Activated CD4-positive, alpha-beta T cell treated with anti-CD3 and anti-CD28 coated beads, Interleukin-2, amount 50 U/mL, for 4 hours (primary cell): ENCODE results near the gene JMJD7.

Experiments used
- DNase-seq, 2 experiments: peaks; one replicate each; pipeline ENCODE4 v3.0.0-alpha.2; 2020

JMJD7 gene

GRCh38 chr15:41827880-41828806, at the start of gene JMJD7:
Gene JMJD7, plus strand, starts transcription at chr15:41828092. Its CDS starts 33 bp downstream, at chr15:41828125.
- peak; percentile 96 to 97 for DNase-seq

- no peak for DNase-seq
Observed at GRCh38 chr15:41778521-41778920, 49.4 kb upstream of the JMJD7 start.

GRCh38 chr15:41779662-41780157, 48.2 kb upstream of the JMJD7 start:
- no peak for DNase-seq

GRCh38 chr15:41780266-41780665, 47.6 kb upstream of the JMJD7 start:
- DNase-seq, result no peak

DNA sequence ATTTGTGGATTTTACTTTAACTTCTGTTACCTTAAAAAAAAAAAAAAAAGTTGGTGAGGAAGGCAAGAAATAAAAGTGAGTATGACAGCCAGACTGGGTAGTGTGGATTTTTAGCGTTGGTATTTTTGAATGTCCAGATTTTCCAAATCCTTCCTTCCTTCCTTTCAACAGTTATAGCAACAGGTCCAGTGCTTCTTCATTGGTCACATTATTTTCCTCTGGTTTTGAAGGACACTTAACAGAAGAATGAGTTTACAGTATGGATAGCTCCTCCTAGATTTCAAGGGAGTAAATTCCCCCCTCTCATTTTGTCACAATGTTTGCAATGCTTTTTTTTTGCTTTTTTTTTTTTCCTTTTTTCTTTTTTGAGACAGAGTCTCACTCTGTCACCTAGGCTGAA, 47.2 kb upstream of the JMJD7 start:
- DNase-seq, result no peak

GRCh38 chr15:41782371-41783282, 45.3 kb upstream of the JMJD7 start:
- DNase-seq, result no peak

- DNase-seq, result no peak
Observed at GRCh38 chr15:41783296-41783695, 44.6 kb upstream of the JMJD7 start.

- DNase-seq, result no peak
Observed at GRCh38 chr15:41788262-41788661, 39.6 kb upstream of the JMJD7 start.

DNA sequence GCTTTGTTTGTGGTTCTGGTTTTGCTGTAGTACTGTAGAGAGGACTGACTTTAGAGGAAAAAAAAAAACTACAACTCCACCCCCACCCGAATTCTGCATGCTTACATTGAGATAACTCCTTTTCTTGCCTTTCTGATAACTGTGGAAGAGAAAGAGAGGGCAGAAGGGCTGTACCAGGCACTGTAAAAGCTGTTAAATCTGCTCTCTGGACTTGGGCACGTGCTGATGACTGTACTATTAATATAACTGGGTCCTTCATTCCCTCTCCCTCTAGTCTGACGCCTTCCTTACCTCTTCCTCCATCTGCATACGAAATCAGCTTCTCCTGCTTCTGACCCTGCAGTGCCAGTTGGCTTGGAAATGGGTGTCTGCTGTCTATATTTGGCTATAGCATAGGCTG, 38.7 kb upstream of the JMJD7 start:
- no peak for DNase-seq

DNA sequence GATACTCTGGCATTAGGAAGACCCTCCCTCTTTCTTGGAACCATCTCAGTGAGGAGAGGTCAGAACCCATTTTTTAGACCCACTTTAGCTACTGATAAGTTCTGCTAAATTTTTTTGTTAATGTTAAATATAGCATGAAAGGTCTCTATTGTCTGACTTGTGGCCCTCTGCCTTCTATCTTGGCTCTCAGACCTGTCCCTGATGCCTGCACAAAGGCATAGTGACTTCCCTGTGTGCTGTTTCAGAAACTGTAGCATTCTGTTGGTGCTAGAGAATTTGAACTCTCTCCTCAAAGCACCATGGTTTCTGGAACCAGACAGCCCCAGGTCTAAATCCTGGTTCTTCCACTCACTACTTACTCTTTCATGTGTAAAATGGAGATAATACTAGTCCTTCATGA, 38.2 kb upstream of the JMJD7 start:
- DNase-seq, result no peak

DNA sequence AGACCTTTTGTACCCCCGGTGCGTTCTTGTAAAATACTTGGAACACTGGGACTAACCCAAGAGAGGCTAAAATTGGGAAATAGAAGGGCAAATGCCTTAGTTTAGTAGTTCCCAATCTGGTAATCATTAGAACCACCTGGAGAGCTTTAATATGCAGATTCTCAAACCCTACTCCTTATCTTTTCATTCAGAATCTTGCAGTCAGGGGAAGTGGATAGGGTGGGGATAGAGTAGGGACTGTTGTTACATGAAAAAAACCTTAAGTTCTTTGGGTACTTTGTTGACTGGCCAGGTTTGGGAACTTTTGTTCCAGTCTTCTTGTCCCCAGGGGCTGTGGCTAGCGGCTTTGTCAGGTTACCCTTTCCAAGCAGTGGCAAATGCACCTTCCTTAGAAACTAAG, 37.7 kb upstream of the JMJD7 start:
- no peak for DNase-seq

DNA sequence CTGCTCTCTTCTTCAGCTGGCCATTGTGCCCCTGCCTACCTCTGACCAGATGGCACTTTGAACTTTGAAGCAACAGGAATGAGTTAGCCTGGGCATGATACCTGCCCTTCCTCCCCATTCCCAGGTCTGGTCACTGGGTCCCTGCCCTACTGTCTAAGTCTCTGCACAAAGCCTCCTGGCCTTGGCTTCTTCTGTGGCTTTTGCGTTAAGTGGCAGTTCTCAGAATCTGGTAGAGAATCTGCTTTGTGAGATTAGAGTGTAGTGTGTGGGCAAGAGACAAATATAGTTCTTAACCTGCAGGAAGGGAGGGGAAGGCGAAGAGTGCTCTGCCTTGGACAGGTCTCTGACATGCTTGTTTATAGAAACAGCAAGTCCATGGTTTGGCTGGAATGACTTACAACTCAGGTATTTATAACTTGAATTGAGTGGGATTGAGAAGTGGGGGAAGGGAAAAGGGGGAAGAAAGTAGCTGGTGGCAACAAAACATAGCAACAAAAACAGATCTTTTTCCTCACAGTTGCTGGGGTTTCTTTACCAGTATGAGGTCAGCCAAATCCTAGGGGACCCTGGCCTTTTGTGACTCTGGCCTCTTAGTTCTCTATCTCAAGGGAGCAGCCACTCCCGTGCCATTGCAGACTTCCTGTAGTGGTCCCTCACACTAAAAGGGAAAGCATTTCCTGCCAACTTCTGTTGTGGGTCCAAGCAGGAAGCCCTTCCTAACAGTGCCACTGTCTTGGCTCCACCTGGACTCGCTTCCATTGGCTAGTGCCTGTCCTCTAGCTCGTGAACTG, 36.9 kb upstream of the JMJD7 start:
- DNase-seq, result no peak

DNA sequence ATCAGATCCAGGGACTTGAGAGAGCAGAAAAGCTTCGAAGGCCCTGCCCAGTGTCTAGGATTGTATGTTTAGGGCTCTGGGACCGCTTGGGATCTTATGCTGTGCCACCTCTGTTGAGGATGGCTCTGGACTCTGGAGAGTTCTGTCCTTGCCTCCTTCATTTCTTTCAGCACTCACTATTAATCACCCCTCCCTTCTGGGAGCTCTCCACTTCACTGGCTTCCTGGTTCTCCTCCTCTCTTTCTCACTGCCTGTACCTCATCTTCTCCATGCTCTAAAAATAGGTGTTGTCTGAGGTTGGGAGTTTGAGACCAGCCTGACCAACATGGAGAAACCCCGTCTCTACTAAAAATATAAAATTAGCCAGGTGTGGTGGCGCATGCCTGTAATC, 36.4 kb upstream of the JMJD7 start:
- no peak for DNase-seq

- DNase-seq, result no peak
Observed at GRCh38 chr15:41792000-41792637, 35.8 kb upstream of the JMJD7 start.

DNA sequence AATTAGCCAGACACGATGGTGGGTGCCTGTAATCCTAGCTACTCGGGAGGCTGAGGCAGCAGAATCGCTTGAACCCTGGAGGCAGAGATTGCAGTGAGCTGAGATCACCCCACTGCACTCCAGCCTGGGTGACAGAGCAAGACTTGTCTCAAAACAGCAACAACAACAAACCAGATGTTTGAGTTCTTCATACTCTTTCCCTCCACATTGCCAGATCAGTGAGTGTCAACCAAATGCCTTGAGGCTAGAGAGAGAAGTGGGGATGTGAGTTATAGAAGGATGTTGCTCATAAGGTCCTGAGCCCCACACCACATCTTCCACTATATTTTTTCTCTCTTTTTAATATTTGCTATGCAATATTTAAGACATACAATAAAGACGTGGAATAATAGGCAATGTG, 33.8 kb upstream of the JMJD7 start:
- no peak for DNase-seq

DNA sequence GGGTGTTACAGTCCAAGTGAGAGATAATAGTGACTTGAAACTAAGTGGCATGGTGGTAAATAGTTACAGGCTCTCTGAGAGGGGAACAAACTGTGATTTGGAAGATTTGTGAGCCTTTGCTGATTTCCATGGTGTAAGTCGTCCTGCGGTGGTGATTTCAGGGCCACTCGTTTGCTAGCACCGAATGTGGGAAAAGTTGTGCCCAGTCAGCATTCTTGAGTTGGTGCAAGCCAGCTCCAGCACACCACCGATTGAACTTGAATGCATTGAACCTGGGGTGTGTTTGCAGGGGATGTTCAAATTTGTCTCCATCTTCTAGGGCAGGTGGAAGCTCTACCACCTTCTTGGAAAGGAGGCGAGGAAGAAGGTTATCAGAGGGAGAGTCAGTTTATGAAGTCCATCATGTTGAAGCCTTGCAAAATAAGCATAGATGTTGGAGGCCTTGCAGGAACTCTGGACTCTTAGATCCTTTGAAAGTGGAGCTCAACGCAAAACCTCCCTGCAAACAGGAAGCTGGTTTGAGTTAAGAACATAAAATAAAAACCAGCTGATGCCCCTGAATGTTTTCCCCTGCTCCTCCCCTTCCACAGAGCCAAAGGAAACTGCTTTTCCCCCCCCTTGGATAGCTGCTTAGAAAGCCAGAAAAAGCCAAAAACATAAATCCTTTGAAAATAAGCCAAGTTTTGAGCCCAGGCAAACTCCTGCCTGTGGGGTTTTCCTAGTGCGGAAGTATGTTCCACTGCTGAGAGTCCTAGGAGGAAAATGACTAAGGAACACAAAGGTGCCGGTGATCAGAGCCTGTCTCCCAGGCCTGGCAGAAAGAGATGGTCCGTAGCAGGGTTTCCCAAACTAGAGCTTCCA, 31.7 kb upstream of the JMJD7 start:
- no peak for DNase-seq

DNA sequence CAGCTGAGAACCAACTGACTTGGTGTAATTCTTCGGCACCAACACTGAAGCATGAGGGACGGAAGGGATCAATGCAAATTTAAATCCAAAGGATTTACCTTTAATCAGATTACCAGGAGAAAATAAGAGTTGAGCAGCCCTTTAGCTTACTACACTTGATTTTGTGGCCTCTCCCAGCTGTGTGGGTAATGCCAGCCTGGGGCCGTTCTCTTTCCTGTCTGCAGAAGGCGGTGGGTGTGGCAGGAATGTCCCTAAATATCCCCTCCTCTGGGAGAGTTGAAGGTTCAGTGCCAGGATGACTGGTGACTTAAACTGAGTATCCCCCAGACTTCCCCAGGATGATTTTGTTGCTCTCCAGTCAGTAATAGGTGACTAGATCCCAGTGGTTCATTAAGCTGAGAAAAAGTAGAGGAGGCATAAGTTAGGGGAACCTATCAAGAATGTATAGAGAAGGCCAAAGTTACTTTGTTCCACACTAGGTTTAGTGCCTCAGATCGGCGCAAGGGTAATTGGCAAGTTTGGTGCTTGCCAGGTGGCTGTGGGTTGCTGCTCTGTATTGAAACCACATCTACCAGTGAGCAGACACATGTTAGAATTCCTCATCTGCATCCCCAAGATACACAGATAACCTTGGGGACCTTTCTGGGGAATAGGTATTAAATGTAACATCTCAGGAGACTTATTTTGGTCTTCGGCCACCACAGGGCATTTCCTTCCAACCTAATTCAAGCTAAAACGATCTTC, 30.5 kb upstream of the JMJD7 start:
- no peak for DNase-seq

DNA sequence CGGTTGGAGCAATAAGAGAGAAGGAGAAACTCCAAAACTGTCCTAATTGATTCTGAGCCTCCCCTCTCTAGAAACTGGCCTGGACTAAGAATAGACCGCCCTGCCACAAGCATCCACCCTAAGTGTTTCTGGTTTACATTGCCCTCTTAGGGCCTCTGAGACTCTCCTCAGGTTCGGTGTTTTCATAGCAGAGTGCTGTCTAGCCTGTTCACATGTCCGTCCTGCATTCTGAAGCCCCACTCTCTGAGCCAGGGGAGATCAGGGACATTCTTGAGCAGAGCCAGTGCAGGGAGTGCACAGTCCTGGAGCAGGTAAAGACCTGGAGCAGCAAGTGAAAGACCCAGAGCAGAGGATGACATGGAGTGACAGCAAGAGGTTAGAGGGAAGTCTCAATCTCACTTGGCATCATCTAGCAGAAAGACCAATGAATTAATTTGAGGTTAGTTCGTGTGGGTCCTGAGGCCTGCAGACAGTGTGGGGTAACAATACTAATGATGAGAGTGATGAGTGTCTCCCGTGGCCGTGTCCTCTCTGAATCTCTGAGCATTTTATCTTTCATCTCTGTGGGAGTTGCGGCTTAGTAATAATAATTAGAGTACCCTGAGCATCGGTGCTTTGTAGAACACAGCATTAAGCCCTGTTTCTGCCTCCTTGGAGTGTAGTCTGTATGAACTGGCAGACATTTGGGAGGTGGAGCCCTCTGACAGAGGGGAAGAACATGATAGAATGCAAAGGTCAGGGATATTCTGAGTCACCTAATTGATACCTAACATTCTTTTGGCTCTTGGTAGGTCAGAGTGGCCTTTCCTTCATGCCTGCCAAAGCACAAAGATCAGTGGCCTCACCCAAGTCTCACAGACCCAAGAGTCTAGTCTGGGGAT, 29.0 kb upstream of the JMJD7 start:
- DNase-seq, result no peak

GRCh38 chr15:41799488-41799805, 28.4 kb upstream of the JMJD7 start:
- DNase-seq, result no peak

DNA sequence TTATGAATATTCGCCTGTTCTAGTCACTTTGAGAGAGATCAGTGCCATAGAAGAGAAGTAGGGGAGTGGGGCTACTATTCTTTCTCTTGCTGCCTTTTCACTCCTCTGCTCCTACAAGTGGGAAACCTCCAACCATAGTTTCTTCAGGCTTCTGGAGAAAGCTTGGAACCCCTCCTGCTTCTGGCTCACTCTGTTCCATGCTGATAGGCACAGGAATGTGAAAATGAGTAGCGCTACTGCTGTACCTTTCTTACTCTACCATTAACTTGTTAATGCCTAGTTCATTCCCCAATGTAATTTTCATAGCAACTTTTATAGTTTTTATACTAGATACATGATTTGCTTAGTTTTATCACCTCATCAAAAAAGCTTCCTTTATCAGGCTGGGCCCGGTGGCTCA, 26.7 kb upstream of the JMJD7 start:
- DNase-seq, result no peak
